ES-I3 (cell line): ENCODE data around the gene TTF1.
"Not testable (repeated sequence)": the region's sequence is repeated elsewhere in the genome, so short reads cannot be mapped to it uniquely, and the experiment has no call there.

ENCODE experiments used
- H3K36me3 ChIP-seq: 2 replicates; pipeline ENCODE4 v1.6.1; 2013; ENCODE audit warnings: mild to moderate bottlenecking, low read length, control low read depth, moderate library complexity; ENCODE audit not compliant: insufficient read depth
- H3K4me1 ChIP-seq: 2 replicates; pipeline ENCODE4 v1.6.1; 2013; ENCODE audit warnings: mild to moderate bottlenecking, control low read depth, low read length; ENCODE audit not compliant: insufficient read depth
- H3K9ac ChIP-seq: 2 replicates; pipeline ENCODE4 v1.6.1; 2013; ENCODE audit warnings: low read depth, mild to moderate bottlenecking, low read length, moderate library complexity
- H3K9me3 ChIP-seq: 2 replicates; pipeline ENCODE4 v1.6.1; 2013; ENCODE audit warnings: mild to moderate bottlenecking, low read length, moderate library complexity; ENCODE audit not compliant: control insufficient read depth, insufficient read depth

TTF1 gene

GRCh38 chr9:132404228-132404881 lies 2.3 kb downstream of the TTF1 start:
- no peaks in the 10 kb centered on the region for H3K36me3 ChIP-seq
- H3K9ac ChIP-seq, result no peak overlapping the region
- peaks cover 6% of the 10 kb centered on the region; the same call in 1 of the 2 replicates for H3K4me1 ChIP-seq
- H3K9me3 ChIP-seq, result no peaks in the 10 kb centered on the region

GRCh38 chr9:132401824-132402223 lies 4.8 kb downstream of the TTF1 start:
- peaks cover 5% of the 10 kb centered on the region for H3K36me3 ChIP-seq
- H3K9me3 ChIP-seq, result no peaks in the 10 kb centered on the region
- no peak overlapping the region for H3K9ac ChIP-seq
- peaks cover 3% of the 10 kb centered on the region; the same call in 1 of the 2 replicates for H3K4me1 ChIP-seq

GRCh38 chr9:132395560-132395959 lies 11.1 kb downstream of the TTF1 start:
- Histone ChIP-seq H3K9me3 (no peaks in the 10 kb centered on the region), H3K36me3 (peaks cover 20% of the 10 kb centered on the region), H3K9ac (no peak overlapping the region), H3K4me1 (no peaks in the 10 kb centered on the region)

- no peaks in the 10 kb centered on the region for H3K4me1 ChIP-seq
- no peak overlapping the region for H3K9ac ChIP-seq
- no peaks in the 10 kb centered on the region for H3K9me3 ChIP-seq
- peaks cover 36% of the 10 kb centered on the region; the same call in 1 of the 2 replicates for H3K36me3 ChIP-seq
Measured at GRCh38 chr9:132391449-132391848, 15.2 kb downstream of the TTF1 start.

GRCh38 chr9:132390966-132391365 lies 15.7 kb downstream of the TTF1 start:
- peaks cover 35% of the 10 kb centered on the region; the same call in 1 of the 2 replicates for H3K36me3 ChIP-seq
- no peak overlapping the region for H3K9ac ChIP-seq
- no peaks in the 10 kb centered on the region for H3K4me1 ChIP-seq
- no peaks in the 10 kb centered on the region for H3K9me3 ChIP-seq

- H3K4me1 ChIP-seq, result no peaks in the 10 kb centered on the region
- H3K9ac ChIP-seq, result no peak overlapping the region
- peaks cover 39% of the 10 kb centered on the region for H3K36me3 ChIP-seq
- H3K9me3 ChIP-seq, result no peaks in the 10 kb centered on the region
Measured at GRCh38 chr9:132387133-132387532, 19.5 kb downstream of the TTF1 start.

GRCh38 chr9:132384376-132384775 lies 22.3 kb downstream of the TTF1 start:
- Histone ChIP-seq H3K9ac (no peak overlapping the region), H3K4me1 (no peaks in the 10 kb centered on the region), H3K9me3 (no peaks in the 10 kb centered on the region), H3K36me3 (peaks cover 20% of the 10 kb centered on the region)

- Histone ChIP-seq H3K9ac (no peak overlapping the region), H3K4me1 (no peaks in the 10 kb centered on the region), H3K9me3 (no peaks in the 10 kb centered on the region), H3K36me3 (peaks cover 24% of the 10 kb centered on the region)
Measured at GRCh38 chr9:132383462-132383883, 23.2 kb downstream of the TTF1 start.

GRCh38 chr9:132381966-132382541 lies 24.6 kb downstream of the TTF1 start:
- H3K36me3 ChIP-seq, result peaks cover 23% of the 10 kb centered on the region
- H3K9me3 ChIP-seq, result no peaks in the 10 kb centered on the region
- no peak overlapping the region for H3K9ac ChIP-seq
- no peaks in the 10 kb centered on the region for H3K4me1 ChIP-seq

- H3K36me3 ChIP-seq, result peaks cover 23% of the 10 kb centered on the region
- H3K9ac ChIP-seq, H3K9me3 ChIP-seq, H3K4me1 ChIP-seq: not testable (repeated sequence)
Measured at GRCh38 chr9:132378416-132378815, 28.2 kb downstream of the TTF1 start.

GRCh38 chr9:132377769-132378168 lies 28.9 kb downstream of the TTF1 start:
- peaks cover 23% of the 10 kb centered on the region for H3K36me3 ChIP-seq
- not testable (repeated sequence) for H3K9me3 ChIP-seq, H3K4me1 ChIP-seq, H3K9ac ChIP-seq

- Histone ChIP-seq H3K36me3 (peaks cover 11% of the 10 kb centered on the region), H3K9ac (no peak overlapping the region), H3K4me1 (peaks cover 7% of the 10 kb centered on the region; the same call in 1 of the 2 replicates), H3K9me3 (no peaks in the 10 kb centered on the region)
Measured at GRCh38 chr9:132372177-132373095, 34.2 kb downstream of the TTF1 start.

GRCh38 chr9:132370592-132370991 lies 36.0 kb downstream of the TTF1 start:
- Histone ChIP-seq H3K9ac (no peak overlapping the region), H3K4me1 (peaks cover 7% of the 10 kb centered on the region; the same call in 1 of the 2 replicates), H3K9me3 (no peaks in the 10 kb centered on the region), H3K36me3 (no peaks in the 10 kb centered on the region)

- no peaks in the 10 kb centered on the region for H3K36me3 ChIP-seq
- H3K9me3 ChIP-seq, result no peaks in the 10 kb centered on the region
- H3K9ac ChIP-seq, result no peak overlapping the region
- H3K4me1 ChIP-seq, result peaks cover 7% of the 10 kb centered on the region; the same call in 1 of the 2 replicates
Measured at GRCh38 chr9:132369421-132369820, 37.2 kb downstream of the TTF1 start.
